ENCODE measurements around the gene KIF26A. TPM values are rescaled to one million over a fixed set of nuclear protein-coding genes. Genes with fewer than 3 reads are reported as not detected.
"Not testable (repeated sequence)": the region's sequence is repeated elsewhere in the genome, so short reads cannot be mapped to it uniquely, and the experiment has no call there.

KIF26A gene
- total RNA-seq, 1 donor from 2014 or later: not detected

DNA sequence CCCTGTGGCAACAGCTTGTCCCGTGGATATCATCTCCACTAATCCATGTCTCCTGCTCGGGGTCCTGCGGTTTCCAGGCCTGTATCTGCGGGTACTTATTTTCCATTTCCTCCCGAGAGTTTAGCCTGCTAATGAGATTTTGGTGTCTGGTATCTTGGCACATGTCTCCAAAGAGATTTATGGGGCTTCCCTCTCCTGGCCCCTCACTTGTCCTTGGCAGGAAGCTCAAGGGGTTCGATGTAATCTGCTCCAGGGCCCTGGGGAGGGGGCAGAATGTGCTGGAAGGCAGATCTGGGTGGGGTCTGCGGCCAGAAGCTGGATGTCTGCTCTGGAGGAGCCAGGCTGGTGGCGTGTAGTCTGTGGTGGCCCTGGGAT lies 85.7 kb downstream of the KIF26A start:
- intact Hi-C loops (cut with micrococcal nuclease): no loop called here
- ChIA-PET POLR2A (no interaction called here), CTCF (interaction anchor here (0.9 kb wide), 1 partner anchor 15 kb away, joined by 4 read pairs; no protein-coding TSS in a partner anchor)
- no peak overlapping the region for H3K4me3 Mint-ChIP-seq
- peaks cover 18% of the 10 kb centered on the region for H3K27me3 Mint-ChIP-seq
- H3K4me1 Mint-ChIP-seq: peaks cover 18% of the 10 kb centered on the region
- no peak for ATAC-seq (ENCODE audit: low read depth)
- no peak for DNase-seq
- TF ChIP-seq, protein P1, sequence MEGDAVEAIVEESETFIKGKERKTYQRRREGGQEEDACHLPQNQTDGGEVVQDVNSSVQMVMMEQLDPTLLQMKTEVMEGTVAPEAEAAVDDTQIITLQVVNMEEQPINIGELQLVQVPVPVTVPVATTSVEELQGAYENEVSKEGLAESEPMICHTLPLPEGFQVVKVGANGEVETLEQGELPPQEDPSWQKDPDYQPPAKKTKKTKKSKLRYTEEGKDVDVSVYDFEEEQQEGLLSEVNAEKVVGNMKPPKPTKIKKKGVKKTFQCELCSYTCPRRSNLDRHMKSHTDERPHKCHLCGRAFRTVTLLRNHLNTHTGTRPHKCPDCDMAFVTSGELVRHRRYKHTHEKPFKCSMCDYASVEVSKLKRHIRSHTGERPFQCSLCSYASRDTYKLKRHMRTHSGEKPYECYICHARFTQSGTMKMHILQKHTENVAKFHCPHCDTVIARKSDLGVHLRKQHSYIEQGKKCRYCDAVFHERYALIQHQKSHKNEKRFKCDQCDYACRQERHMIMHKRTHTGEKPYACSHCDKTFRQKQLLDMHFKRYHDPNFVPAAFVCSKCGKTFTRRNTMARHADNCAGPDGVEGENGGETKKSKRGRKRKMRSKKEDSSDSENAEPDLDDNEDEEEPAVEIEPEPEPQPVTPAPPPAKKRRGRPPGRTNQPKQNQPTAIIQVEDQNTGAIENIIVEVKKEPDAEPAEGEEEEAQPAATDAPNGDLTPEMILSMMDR (IDR thresholded peaks at IDR 0.05): no peak
- H3K9me3 Mint-ChIP-seq: peaks cover 3% of the 10 kb centered on the region
- H3K27ac Mint-ChIP-seq: no peak overlapping the region
- H3K36me3 Mint-ChIP-seq (ENCODE audit: low read depth): no peaks in the 10 kb centered on the region

DNA sequence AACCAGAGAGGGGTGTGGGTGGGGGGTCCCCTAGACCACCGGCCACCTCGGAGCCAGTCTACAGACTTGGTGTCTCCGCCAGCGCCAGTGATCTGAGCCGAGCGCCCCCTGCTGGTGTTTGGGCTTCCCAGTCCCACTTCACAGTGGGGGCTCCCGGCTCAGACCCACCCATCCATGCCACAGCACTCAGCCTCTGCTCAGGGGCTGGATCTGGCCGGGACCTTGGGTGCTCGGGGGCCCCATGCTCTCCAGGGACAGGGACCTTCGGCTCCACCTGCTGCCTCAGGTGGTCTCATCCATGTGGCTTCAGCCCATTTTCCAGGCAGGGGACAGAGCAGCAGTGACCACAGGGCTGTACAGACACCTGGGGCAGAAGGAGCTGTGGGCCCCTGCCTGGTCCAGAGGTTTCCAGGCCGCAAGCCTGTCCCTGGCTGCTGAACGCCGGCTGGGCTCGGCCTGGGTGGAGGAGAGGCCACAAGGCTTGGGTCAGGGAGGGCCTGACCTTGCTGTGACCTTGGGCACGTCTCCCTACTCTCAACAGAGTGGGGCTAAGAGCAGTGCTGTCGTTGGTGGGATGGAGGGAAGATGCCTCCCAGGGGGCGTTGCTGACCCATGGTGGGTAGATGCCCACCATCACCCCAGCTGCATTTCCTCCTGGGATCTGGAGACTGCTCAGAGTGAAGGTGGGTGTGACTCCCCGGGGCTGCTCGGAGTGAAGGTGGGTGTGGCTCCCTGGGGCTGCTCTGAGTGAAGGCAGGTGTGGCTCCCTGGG lies 86.3 kb downstream of the KIF26A start:
- TF ChIP-seq, protein P1 (IDR thresholded peaks at IDR 0.05): no peak
- H3K9me3 Mint-ChIP-seq: peaks cover 3% of the 10 kb centered on the region
- no peak overlapping the region for H3K4me3 Mint-ChIP-seq
- H3K4me1 Mint-ChIP-seq: peaks cover 18% of the 10 kb centered on the region
- ATAC-seq (ENCODE audit: low read depth): no peak
- H3K27ac Mint-ChIP-seq: no peak overlapping the region
- CTCF ChIA-PET: interaction anchor here (0.9 kb wide), 1 partner anchor 16 kb away, joined by 4 read pairs; no protein-coding TSS in a partner anchor
- POLR2A ChIA-PET: no interaction called here
- intact Hi-C loops (cut with micrococcal nuclease): no loop called here
- DNase-seq: no peak
- peaks cover 18% of the 10 kb centered on the region for H3K27me3 Mint-ChIP-seq
- H3K36me3 Mint-ChIP-seq (ENCODE audit: low read depth): no peaks in the 10 kb centered on the region

DNA sequence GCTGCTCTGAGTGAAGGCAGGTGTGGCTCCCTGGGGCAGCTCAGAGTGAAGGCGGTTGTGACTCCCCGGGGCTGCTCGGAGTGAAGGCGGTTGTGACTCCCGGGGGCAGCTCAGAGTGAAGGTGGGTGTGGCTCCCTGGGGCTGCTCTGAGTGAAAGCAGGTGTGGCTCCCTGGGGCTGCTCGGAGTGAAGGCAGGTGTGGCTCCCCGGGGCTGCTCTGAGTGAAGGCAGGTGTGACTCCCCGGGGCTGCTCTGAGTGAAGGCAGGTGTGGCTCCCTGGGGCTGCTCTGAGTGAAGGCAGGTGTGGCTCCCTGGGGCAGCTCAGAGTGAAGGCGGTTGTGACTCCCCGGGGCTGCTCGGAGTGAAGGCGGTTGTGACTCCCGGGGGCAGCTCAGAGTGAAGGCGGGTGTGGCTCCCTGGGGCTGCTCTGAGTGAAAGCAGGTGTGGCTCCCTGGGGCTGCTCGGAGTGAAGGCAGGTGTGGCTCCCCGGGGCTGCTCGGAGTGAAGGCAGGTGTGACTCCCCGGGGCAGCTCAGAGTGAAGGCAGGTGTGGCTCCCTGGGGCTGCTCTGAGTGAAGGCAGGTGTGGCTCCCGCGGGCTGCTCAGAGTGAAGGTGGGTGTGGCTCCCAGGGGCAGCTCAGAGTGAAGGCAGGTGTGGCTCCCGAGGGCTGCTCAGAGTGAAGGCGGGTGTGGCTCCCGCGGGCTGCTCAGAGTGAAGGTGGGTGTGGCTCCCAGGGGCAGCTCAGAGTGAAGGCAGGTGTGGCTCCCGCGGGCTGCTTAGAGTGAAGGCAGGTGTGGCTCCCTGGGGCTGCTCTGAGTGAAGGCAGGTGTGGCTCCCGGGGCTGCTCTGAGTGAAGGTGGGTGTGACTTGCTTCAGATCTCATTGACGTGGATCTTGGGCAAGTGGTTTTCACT lies 87.1 kb downstream of the KIF26A start:
- H3K9me3 Mint-ChIP-seq; POLR2A ChIA-PET; H3K36me3 Mint-ChIP-seq (ENCODE audit: low read depth); CTCF ChIA-PET; H3K27ac Mint-ChIP-seq; ATAC-seq (ENCODE audit: low read depth); intact Hi-C loops (cut with micrococcal nuclease); DNase-seq; H3K4me3 Mint-ChIP-seq: not testable (repeated sequence)
- peaks cover 18% of the 10 kb centered on the region for H3K27me3 Mint-ChIP-seq
- H3K4me1 Mint-ChIP-seq: peaks cover 18% of the 10 kb centered on the region

DNA sequence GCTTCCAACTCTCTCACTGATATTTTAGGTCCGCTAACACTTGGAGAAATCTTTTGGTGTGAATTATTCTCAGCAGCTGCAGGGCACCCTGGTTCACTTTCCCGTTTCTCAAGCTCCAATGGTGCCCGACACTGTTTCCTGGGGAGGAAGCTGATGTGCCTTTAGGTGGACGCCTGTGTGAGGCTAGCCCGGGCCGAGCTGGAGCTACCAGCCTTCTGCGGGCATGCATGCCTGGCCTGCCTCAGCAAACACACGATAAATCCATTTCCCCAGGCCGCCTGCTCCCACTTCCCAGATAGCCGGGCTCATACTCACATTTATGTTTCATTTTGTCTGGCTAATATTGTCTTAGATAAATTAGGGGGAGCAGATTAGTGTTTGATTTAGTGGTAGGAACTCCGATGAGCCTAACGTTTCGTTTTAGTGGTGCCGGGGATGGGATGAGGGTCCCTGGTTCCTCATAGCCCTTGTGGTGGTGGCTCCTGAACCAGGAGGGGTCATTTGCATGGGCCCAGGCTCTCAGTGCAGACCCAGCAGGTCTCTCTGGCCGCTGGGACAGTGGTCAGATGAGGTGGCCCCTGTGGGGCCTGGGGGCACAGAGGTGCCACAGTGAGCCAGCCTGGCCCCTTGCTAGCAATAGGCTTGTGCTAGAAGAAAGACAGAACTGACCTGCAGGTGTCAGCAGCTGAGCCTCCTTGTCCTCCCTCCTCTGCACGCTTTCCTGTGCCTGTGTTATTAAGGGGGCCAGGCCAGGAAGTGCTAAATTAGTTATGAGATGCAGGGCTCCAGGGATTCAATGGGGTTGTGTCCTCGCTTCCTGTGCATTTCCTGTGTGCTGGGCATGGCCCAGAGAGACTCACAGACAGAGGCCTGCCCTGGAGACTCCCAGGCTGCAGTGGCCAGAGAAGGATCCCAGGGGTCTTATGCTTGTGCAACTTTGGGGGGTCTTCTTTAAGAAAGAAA lies 88.3 kb downstream of the KIF26A start:
- Mint-ChIP-seq H3K27me3 (peaks cover 18% of the 10 kb centered on the region), H3K4me3 (no peak overlapping the region), H3K36me3 (ENCODE audit: low read depth) (no peaks in the 10 kb centered on the region), H3K4me1 (peaks cover 18% of the 10 kb centered on the region), H3K27ac (no peak overlapping the region), H3K9me3 (peaks cover 3% of the 10 kb centered on the region)
- intact Hi-C loops (cut with micrococcal nuclease): no loop called here
- no peak for DNase-seq
- CTCF ChIA-PET: no interaction called here
- POLR2A ChIA-PET: no interaction called here
- ATAC-seq (ENCODE audit: low read depth): no peak
- TF ChIP-seq, protein P1 (IDR thresholded peaks at IDR 0.05): no peak

DNA sequence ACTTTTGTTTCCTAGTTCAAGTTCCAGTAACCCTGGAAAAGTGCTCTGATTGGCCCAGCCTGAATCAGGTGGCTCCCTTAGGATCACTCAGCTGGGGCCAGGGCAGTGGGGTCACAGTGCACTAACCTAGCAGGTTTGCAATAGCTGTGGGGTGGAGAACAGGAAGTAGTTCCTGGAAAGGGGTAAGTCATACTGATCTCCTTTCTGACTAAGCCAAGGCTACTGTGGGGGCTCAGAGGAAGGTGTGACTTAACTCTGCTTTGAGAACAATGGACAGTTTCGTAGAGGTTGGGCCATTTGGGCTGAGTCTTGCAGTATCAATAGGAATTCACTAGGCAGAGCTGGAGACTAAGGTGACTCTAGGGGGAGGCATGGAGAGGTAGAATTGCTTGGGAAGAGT lies 89.4 kb downstream of the KIF26A start:
- TF ChIP-seq, protein P1 (IDR thresholded peaks at IDR 0.05): no peak
- DNase-seq (no peak), ATAC-seq (ENCODE audit: low read depth) (no peak)
- H3K4me3 Mint-ChIP-seq: no peak overlapping the region
- peaks cover 13% of the 10 kb centered on the region for H3K27me3 Mint-ChIP-seq
- intact Hi-C loops (cut with micrococcal nuclease): no loop called here
- peaks cover 3% of the 10 kb centered on the region for H3K9me3 Mint-ChIP-seq
- POLR2A ChIA-PET: no interaction called here
- CTCF ChIA-PET: no interaction called here
- peaks cover 18% of the 10 kb centered on the region for H3K4me1 Mint-ChIP-seq
- no peak overlapping the region for H3K27ac Mint-ChIP-seq
- H3K36me3 Mint-ChIP-seq (ENCODE audit: low read depth): no peaks in the 10 kb centered on the region

Measured in activated B cell treated with CpG ODN at 0.5 μM for 24 hours (primary cell).